HG02759 (cell line): ENCODE results near the gene TTC28.
"Not testable (repeated sequence)": the region's sequence is repeated elsewhere in the genome, so short reads cannot be mapped to it uniquely, and the experiment has no call there.

ENCODE experiments used
- ATAC-seq: cut with Tn5 transposase; IDR thresholded peaks from one replicate; pipeline ENCODE4 v1.9.1; 2021; ENCODE audit warnings: mild to moderate bottlenecking, moderate library complexity; ENCODE audit not compliant: unreplicated experiment

TTC28 gene

DNA sequence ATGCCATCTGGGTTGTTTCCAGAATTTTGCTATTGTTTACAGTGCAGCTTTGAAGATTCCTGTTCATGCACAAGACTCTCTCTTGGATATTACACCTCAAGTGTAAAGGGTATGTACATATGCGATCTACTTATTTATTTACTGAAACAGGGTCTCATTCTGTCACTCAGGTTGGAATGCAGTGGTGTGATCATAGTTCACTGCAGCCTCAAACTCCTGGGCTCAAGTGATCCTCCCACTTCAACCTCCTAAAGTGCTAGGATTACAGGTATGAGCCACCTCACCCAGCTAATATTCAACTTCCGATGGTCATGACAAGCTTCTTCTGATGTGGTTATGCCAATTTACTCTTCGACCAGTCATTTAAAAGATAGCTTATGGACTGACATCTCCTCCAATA lies 602.5 kb downstream of the TTC28 start:
- ATAC-seq, result no peak

DNA sequence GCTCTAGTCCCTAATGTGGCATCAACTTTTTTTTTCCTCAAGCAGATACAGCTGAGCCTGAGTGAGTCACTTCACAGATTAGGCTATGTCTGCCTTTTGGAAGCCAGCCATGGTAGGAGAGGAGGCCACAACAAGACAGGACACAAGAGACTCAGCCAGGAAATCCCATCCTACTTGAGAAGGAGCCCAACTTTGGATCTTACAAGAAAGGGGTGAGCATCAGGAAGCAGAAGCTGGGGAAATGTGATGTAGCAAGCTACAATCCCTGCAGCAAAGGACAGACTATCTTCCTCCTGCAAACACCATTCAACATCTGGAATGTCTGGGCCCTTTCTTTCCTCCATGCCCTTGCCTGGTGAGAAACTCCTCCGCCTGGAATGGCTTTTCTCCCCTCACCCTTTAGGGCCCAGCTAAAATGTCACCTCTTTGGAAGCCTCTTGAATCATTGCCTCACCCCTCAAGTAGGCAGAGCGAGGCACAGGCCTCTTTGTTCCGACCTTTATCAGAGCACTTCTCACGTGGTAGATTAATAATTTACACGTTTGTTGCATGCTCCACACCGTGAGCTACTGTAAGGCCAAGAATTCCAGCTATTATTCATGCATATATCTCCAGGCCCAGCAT lies 604.2 kb downstream of the TTC28 start:
- ATAC-seq, result no peak

DNA sequence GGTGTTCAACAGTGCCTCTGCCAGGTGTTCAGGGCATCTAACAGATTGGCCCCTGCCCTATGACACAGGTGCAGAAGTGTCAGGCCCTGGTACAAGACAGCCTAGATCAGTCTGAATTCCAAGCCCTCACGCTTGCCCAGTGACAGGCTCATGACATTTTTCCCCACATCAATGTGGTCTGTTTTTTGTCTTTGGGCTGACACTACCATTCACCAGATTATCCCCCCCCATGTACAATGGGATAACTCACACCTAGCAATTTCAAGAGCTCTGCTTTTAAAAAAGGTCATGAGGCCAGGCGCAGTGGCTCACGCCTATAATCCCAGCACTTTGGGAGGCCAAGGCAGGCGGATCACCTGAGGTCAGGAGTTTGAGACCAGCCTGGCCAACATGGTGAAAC lies 605.1 kb downstream of the TTC28 start:
- no peak for ATAC-seq

DNA sequence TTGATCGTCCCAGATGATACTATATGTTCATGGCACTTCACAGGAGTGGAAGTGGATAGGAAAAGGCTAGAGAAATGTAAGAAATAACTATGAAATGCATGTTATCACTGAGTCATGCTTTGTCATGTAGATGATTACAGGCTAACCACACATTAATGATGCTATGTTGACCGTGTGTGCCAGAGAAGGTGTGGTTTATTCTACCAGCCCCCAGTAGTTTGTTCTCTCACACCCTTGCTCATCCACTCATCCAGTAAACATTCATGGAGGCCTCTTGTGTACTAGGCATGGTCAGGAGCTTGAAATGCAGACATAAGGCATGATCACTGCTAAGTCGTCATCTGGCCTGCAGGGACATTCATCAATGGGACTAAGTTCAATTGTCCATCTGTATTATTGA lies 607.6 kb downstream of the TTC28 start:
- no peak for ATAC-seq

DNA sequence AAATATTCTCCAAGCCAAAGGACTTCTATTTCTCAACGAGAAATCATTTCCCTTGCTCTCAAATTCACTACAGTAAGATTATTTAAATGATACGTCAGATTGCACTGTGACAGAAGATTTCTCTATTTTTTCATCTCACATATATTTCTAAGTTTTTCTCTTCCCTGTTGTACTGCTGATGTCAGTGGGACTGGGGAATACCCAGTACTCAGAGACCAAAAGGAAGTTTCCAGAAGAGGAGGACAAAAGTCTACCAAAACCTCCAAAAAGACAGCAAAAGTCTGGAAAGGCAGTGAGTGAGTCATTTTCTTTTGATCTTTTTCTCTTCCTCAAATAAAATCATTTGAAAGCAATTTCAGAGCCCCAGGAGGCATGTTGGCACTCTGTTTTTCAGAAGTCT lies 610.8 kb downstream of the TTC28 start:
- ATAC-seq, result no peak

DNA sequence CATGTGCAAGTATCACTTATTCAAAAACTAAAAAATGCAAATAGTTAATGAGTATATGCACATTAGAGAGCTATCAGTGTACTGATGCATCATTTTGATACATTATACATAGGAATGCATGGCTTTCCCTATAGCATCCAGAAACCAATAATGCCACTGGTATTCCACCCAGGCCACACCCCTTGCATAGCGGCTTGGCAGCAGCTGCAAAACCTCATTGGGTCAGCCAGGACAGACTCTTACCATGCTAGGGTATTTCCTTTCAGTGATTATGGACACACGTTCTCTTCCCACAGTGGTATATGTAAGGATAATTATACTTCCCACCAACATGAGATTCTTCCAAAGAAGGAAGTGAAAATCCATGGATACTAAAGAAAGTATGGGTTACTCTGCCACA lies 614.7 kb downstream of the TTC28 start:
- no peak for ATAC-seq

DNA sequence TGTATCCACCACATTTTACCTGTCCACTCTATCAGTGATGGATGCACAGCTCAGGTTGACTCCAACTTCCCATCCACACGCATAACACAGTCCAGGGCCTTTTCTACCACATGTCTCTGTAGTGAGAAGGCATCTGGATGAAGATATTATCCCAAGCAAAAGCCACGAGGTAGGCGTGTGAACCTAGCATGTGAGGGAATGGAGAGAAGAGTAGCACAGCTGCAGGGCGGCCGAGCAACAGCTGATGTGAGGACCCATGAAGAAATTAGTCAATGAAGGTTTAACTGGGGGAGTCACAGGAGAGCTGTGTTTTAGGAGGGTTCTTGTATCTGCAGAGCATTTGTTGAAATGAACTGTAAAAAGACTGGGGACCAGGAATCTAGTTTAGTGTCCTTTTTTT lies 616.0 kb downstream of the TTC28 start:
- ATAC-seq, result no peak

DNA sequence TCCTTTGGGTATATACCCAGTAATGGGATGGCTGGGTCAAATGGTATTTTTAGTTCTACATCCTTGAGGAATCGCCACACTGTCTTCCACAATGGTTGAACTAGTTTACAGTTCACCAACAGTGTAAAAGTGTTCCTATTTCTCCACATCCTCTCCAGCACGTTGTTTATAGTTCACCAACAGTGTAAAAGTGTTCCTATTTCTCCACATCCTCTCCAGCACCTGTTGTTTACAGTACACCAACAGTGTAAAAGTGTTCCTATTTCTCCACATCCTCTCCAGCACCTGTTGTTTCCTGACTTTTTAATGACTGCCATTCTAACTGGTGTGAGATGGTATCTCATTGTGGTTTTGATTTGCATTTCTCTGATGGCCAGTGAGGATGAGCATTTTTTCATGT lies 619.0 kb downstream of the TTC28 start:
- not testable (repeated sequence) for ATAC-seq

DNA sequence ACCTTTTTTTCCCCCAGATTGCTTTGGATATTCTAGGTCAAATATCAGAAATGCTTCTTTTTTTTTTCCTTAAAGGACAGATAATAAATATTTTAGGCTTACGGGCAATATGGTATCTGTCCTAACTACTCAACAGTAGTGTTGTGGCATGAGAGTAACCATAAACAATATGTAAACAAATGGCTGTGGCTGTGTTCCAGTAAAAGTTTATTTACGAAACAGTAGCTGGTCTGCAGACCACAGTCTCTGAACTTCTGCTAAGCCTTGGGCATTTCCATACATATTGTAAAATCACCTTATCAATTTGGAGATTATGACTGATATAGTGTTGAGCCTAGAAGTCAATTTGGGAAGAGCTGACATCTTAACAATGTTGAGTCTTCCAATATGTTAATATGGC lies 621.6 kb downstream of the TTC28 start:
- ATAC-seq, result no peak

DNA sequence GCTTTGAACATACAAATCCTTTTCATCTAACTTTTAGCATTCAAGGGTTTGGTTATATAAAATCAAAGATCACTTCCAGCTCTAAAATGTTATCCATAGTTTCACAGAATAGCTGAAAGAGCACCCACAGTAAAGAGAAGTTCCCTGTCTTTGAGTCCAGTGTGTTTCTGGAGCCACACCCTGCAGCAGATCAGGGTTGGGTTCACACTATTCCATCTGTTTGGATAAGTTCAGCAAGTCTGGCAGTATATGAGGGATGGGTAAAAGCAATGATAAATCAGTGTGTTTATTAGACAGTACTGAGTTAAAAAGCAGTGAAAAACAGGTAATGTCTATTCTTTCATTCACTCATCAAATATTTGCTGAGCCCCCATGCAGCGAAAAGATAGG lies 624.8 kb downstream of the TTC28 start:
- ATAC-seq, result no peak

DNA sequence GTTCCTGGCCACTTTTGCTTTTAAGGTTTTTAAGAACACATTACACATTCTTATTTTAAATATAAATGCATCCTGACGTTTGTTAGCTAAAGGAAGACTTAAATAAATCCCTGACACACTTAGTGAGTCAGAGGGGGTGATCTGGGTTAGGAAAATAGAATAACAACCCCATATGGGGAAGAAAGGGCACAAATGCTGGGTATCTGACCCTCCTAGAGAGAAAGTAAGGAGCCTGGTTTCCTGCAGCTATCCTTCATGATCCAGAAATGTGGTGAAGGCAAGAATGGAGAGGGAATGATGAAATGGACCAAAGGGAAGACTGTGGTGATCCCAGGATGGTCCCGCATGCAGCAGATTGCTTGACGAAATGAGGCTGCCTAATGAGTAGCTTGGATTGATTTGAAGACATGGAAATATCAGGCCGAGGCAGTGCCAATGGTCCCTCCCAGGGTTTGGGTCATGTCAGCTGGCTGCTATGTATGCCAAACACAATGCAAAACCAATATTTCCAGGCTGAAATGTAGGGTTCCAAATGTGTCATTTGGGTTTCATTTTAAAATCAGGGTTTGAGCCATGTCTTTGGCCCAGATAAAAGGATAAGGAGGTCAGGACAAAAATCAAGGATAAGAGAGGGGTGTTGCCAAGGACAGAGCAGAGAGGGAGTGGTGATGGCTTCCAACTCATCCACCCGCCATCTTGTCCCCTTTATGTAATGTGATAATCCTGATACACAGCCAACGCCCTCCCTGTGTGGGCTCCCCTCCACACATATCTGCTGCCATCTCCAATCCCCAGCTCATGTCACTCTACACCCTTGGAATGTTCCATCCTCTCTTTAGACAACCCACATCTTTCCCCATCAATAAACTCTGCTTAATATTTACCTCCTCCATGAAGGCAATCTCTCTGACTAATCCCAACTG lies 625.5 kb downstream of the TTC28 start:
- ATAC-seq, result no peak

DNA sequence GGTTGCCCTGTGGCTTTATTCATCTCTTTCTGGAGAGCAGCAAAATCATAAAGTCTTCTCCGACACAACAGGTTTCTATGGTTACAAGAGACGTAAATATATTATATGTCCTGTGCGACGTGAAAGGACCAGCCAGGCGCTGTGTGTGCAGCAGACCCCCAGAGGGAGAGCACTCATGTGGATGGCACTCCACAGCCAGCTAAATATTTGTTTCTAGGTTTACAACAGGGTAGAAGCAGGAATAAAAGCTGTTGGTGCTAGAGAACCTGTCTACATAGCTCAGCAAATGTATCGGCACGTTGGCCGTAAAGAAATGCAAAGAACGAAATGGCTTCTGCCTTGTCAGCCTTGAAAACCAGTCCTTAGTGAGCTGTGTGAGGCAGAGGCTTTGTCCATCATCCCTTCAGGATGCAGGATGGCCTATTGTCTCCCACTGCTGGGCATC lies 626.8 kb downstream of the TTC28 start:
- ATAC-seq, result no peak

DNA sequence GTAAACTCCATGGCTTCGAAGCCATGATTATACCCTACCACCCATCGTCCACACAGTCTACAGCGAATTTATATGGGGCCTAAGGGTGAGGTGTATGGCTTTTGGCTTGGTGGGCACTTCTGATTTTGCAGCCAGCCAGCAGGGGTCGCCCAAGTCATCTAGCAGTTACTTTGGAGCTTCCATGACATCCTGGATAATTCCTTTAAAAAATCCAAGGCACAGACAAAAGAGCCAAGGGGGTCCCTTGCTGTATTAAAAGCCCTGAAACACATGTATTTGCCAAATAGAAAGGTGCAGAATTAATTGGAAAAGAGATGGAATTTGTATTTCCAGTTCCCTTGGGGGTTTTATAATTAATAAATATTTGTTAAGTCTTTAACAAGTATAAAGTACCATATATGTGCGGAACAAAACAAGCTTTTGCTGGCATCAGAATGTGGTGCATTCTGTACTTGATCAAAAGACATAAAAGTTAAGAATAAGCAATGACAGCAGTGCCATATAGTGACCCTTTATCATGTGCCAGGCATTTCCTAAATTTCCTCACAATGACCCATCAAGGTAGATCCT lies 627.8 kb downstream of the TTC28 start:
- no peak for ATAC-seq

DNA sequence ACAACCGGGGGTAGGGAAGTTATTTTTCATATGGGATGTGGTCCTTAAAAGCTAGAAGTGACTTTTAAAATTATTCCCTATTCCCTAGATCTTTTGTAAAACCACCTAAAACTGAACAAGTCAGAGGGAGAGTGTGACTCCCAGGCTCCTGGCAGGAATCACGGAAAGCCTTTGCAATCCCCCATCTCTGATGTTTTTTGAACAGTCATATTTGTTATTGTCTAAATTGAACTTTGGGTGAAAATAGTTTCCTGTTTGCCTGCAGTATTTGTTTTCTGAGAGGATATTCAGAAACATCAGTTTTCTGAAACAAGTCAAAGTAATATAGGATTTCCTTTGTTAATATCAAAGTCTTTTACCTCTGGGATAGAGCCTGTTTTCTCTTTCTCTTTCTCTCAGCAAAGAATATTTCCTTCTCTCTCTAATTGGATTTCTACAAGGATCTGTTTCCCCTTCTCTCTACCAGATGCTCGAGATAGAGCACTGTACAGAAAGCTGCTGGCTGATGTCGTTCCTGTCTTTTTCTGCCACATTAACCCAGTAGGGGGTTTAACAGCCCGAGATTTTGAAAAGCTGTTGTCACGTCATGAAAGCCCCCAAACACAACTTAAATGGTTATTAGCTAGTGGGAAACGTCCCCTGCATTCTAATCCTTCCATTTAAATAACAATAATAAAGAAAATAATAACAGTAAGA lies 628.4 kb downstream of the TTC28 start:
- ATAC-seq, result no peak

DNA sequence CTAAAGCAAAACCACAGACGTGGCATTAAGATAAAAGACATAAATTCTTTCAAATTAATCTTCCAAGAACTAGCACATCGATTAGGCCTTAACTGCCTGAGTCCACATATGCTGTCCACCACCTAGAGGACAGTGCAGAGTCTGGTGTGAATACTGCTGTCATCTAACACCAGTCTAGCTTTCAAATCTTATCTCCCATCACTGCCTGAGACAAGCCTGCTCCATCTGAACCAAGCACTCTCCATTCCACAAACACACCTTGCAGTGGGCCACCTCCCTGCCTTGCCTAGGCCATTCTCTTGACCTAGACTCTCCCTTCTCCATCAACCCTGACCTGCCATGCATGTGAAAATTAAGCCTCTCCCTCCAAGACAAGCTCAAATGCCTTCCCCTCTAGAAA lies 631.1 kb downstream of the TTC28 start:
- no peak for ATAC-seq

DNA sequence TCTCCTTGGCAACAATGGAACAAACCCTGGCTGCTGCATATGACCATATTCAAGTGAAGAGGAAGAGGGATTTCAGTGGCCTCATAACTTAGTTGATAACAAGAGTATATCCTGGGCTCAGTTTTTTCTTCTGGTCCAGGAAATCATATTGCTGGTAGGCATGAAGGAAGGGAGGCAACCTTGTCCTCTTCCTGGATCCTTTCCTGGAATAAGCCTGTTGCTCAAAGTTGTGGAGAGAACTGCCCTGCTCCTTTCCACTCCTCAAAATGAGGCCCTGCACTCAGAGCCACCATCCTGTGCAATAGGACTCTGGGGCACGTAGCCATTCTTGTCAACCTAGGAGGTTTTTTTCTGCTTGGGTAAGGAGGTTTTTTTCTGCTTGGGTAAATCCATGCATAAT lies 631.9 kb downstream of the TTC28 start:
- ATAC-seq, result no peak

DNA sequence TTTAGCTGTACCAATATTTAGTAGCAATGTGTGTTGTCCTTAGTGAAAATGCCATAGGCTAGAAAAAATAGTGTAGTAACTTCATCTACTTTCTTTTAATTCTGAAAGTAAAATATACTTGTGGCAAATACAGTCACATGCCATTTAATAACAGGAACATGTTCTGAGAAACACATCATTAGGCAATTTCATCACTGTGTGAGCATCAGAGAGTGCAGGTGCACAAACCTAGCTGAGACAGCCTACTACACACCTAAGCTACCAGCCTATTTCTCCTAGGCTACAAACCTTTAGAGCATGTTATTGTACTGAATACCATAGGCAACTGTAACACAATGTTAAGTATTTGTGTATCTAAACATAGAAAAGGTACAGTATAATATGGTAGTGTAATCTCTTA lies 633.5 kb downstream of the TTC28 start:
- no peak for ATAC-seq

DNA sequence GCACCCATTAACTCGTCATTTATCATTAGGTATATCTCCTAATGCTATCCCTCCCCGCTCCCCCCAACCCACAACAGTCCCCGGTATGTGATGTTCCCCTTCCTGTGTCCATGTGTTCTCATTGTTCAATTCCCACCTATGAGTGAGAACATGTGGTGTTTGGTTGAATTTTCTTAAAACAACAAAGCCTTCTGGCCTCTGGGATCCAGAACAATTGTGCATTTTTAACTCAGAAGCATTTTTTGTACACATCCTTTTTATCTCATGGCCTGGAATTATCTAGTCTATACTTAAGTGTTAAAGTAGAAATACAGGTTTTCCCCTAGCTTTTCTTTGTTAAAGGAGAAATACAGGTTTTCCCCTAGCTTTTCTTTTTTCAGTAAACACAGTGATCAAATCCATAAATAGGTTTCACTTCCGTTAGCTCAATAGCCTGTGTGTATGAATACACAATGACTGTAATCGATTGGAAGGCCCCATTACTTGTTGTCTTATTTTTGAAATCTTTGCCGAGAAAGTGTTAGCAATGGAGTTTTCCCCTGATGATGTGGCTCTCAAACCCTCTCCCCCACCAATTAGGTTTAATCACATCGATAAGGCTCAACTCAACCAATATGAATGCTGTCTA lies 635.0 kb downstream of the TTC28 start:
- ATAC-seq, result no peak

DNA sequence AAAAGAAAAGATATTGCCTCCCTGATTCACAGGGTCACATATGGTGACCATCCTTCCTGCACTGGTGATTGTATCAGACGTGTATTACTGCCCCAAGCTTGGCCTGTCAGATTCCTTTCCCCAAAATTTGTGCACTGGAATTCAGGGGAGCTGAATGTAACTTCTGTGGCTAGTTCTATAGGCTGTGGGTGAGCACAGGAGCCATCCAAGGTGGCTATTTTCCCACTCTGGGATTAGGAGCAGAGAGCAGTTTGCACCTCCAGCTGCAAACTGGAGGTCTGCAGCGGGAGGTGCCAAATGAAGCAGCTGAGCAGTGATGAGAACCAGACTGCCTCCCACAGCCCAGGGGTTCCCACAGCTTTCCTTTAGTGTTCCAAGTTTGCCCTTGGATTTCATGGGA lies 636.4 kb downstream of the TTC28 start:
- ATAC-seq, result no peak

DNA sequence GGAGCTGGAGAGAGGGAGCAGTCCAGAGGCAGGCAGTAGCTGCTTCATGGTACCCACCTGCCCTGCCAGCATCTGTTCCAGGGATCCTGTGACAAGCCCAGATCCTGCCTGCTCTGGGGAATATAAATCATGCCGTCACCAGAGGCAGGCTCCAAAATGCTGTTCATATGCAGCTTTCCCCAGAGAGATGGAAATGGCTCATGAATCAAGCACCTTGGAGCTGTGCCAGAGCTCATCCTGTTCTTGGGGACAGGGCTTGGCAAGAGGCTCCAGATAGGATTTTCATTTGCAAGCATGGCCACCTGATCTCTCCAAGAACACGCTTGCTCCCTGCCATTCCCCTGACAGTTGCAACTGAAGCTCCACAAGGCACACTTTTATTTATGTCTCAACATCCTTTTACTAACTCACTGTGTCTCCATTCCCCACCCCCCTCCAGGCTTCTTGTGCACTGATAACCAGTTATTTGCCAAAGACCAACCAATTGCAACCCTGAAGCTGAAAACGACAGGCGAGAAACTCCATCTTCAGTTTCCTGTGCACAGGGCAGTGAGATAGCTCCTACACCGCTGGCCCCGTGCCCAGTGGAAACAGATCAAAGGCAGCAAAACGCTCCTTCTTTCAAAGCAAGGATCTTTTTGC lies 644.8 kb downstream of the TTC28 start:
- no peak for ATAC-seq
